ENCODE measurements around the gene MTPN. TPM values are rescaled to one million over a fixed set of nuclear protein-coding genes. Genes with fewer than 3 reads are reported as not detected.

The MTPN gene
- total RNA-seq, 4 donors from 2014 or later: 76.6 to 80.2 (median 79.0) TPM

- Histone ChIP-seq H3K4me1 (peaks cover 0 to 35% (median 0%) of the 10 kb centered on the region in 3 donors), H3K27me3 (no peaks in the 10 kb centered on the region), H3K27ac (no peak overlapping the region), H3K9me3 (no peaks in the 10 kb centered on the region), H3K36me3 (no peaks in the 10 kb centered on the region), H3K4me3 (no peak overlapping the region)
- ATAC-seq: no peak
- TF ChIP-seq POLR2A (IDR thresholded peaks at IDR 0.05) (no peak), EP300 (IDR thresholded peaks at IDR 0.05) (no peak), POLR2AphosphoS5 (IDR thresholded peaks at IDR 0.05) (no peak)
- TF ChIP-seq, protein P1, sequence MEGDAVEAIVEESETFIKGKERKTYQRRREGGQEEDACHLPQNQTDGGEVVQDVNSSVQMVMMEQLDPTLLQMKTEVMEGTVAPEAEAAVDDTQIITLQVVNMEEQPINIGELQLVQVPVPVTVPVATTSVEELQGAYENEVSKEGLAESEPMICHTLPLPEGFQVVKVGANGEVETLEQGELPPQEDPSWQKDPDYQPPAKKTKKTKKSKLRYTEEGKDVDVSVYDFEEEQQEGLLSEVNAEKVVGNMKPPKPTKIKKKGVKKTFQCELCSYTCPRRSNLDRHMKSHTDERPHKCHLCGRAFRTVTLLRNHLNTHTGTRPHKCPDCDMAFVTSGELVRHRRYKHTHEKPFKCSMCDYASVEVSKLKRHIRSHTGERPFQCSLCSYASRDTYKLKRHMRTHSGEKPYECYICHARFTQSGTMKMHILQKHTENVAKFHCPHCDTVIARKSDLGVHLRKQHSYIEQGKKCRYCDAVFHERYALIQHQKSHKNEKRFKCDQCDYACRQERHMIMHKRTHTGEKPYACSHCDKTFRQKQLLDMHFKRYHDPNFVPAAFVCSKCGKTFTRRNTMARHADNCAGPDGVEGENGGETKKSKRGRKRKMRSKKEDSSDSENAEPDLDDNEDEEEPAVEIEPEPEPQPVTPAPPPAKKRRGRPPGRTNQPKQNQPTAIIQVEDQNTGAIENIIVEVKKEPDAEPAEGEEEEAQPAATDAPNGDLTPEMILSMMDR (IDR thresholded peaks at IDR 0.05): no peak
- WGBS, 2 donors (ENCODE audit: low coverage in 1 of 2): 68 to 88% methylated on average over 3 to 6 of the region's 6 CpGs
Observed at GRCh38 chr7:135960709-135961451, 16.3 kb downstream of the MTPN start.

DNA sequence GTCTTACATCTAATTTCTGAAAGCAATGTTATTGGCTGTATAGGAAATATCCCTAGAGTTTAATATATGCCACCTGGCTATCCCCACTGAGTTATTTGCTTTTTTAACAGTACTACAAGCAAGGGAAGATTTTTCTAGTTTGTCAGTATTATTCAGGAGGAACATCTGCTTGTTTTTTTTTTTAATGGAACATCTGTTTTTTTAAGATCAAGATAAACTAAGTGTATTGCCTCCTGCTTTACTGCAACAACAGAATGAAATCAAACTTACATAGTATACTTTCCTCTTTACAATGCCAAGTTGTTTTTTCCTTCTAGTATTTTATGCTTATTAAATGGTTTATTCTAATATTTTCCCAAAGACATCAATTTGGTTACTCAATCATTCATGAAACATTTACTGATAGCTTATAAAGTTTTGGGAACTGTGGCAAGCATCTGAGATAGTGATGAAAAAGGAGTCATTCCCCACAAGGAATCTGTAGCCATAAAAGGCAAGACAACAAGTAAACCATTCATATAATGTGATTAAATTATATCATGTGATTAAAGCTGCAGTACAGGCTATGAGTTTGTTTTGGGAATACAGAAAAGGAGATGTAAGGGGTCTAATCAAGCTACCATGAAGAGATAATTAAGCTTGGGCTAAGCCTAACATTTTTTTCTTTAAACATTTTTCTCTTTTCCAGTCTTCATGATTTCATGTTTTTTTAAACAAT lies 17.4 kb downstream of the MTPN start:
- H3K9me3 ChIP-seq: no peaks in the 10 kb centered on the region
- H3K36me3 ChIP-seq: no peaks in the 10 kb centered on the region
- no peak overlapping the region for H3K4me3 ChIP-seq
- peaks cover 0 to 28% (median 0%) of the 10 kb centered on the region in 3 donors for H3K4me1 ChIP-seq
- no peaks in the 10 kb centered on the region for H3K27me3 ChIP-seq
- no peak for ATAC-seq
- H3K27ac ChIP-seq: no peak overlapping the region
- TF ChIP-seq POLR2A (IDR thresholded peaks at IDR 0.05) (no peak), POLR2AphosphoS5 (IDR thresholded peaks at IDR 0.05) (no peak), EP300 (IDR thresholded peaks at IDR 0.05) (no peak)
- TF ChIP-seq, protein P1 (IDR thresholded peaks at IDR 0.05): no peak

DNA sequence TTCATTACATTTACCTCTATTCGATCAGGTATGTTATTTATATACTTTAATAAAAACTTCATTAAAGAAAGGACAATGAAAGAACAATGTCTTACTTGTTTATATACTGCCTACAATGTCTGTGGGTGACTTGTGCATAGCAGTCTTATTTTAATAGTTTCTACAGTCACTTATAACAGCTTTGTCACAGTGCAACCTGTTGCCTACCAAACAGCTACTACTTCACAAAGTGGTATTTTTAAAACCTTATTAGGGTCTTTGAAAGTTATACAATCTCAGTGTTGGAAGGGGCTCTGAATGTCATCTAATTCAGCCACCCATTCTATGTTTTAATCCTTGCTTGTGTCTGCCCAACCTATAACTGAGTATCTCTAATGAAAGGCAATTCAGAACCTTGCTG lies 19.0 kb downstream of the MTPN start:
- Histone ChIP-seq H3K27me3 (no peaks in the 10 kb centered on the region), H3K4me1 (peaks cover 0 to 17% (median 0%) of the 10 kb centered on the region in 3 donors), H3K36me3 (no peaks in the 10 kb centered on the region), H3K27ac (no peak overlapping the region), H3K4me3 (no peak overlapping the region), H3K9me3 (no peaks in the 10 kb centered on the region)
- 100% methylated on average over 1 of the region's 1 CpG for WGBS, 2 donors (ENCODE audit: low coverage in 1 of 2)
- ATAC-seq: no peak
- TF ChIP-seq, protein P1 (IDR thresholded peaks at IDR 0.05): no peak
- TF ChIP-seq POLR2A (IDR thresholded peaks at IDR 0.05) (no peak), POLR2AphosphoS5 (IDR thresholded peaks at IDR 0.05) (no peak), EP300 (IDR thresholded peaks at IDR 0.05) (no peak)

DNA sequence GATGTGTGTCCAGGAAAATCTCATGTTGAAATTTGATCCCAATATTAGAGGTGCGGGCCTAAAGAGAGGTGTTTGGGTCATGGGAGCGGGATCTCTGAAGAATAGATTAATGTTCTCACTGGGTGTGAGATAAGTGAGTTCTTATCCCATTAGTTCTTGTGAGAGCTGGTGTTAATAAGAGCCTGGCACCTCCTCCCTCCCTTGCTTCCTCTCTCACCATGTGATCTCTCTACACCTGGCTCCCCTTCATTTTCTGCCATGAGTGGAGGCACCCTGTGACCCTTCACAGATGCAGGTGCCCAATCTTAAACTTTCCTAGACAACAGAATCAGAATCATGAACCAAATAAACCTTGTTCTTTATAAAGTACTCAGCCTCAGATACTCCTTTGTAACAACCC lies 19.5 kb downstream of the MTPN start:
- Histone ChIP-seq H3K4me3 (no peak overlapping the region), H3K27ac (no peak overlapping the region), H3K9me3 (no peaks in the 10 kb centered on the region), H3K4me1 (peaks cover 0 to 13% (median 0%) of the 10 kb centered on the region in 3 donors), H3K27me3 (no peaks in the 10 kb centered on the region), H3K36me3 (no peaks in the 10 kb centered on the region)
- WGBS, 2 donors (ENCODE audit: low coverage in 1 of 2): 97 to 100% methylated on average over 2 of the region's 2 CpGs
- no peak for ATAC-seq
- no peak for TF ChIP-seq POLR2A (IDR thresholded peaks at IDR 0.05)
- no peak for TF ChIP-seq POLR2AphosphoS5 (IDR thresholded peaks at IDR 0.05)
- TF ChIP-seq EP300 (IDR thresholded peaks at IDR 0.05): no peak

GRCh38 chr7:135956393-135956792 lies 20.8 kb downstream of the MTPN start:
- no peaks in the 10 kb centered on the region for H3K9me3 ChIP-seq
- no peak overlapping the region for H3K27ac ChIP-seq
- H3K4me1 ChIP-seq: peaks cover 0 to 3% (median 0%) of the 10 kb centered on the region in 3 donors
- H3K4me3 ChIP-seq: no peak overlapping the region
- 88 to 100% methylated on average over 2 of the region's 2 CpGs for WGBS, 2 donors (ENCODE audit: low coverage in 1 of 2)
- H3K27me3 ChIP-seq: no peaks in the 10 kb centered on the region
- peaks cover 0 to 2% of the 10 kb centered on the region in 2 donors for H3K36me3 ChIP-seq
- TF ChIP-seq POLR2AphosphoS5 (IDR thresholded peaks at IDR 0.05) (no peak), EP300 (IDR thresholded peaks at IDR 0.05) (no peak), POLR2A (IDR thresholded peaks at IDR 0.05) (no peak)
- TF ChIP-seq, protein P1 (IDR thresholded peaks at IDR 0.05): no peak
- no peak for ATAC-seq

Data from gastroesophageal sphincter (tissue), 4 donors.